NCI-H524 (cell line): Measurements from ENCODE around the gene RBMS2.
"Not testable (repeated sequence)": the region's sequence is repeated elsewhere in the genome, so short reads cannot be mapped to it uniquely, and the experiment has no call there.

Experiments used
- DNase-seq, 2 experiments: peaks; one replicate each; lab custom pipeline; 2025; lab: John Stamatoyannopoulos, UW

Gene RBMS2, protein sequence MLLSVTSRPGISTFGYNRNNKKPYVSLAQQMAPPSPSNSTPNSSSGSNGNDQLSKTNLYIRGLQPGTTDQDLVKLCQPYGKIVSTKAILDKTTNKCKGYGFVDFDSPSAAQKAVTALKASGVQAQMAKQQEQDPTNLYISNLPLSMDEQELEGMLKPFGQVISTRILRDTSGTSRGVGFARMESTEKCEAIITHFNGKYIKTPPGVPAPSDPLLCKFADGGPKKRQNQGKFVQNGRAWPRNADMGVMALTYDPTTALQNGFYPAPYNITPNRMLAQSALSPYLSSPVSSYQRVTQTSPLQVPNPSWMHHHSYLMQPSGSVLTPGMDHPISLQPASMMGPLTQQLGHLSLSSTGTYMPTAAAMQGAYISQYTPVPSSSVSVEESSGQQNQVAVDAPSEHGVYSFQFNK

DNA sequence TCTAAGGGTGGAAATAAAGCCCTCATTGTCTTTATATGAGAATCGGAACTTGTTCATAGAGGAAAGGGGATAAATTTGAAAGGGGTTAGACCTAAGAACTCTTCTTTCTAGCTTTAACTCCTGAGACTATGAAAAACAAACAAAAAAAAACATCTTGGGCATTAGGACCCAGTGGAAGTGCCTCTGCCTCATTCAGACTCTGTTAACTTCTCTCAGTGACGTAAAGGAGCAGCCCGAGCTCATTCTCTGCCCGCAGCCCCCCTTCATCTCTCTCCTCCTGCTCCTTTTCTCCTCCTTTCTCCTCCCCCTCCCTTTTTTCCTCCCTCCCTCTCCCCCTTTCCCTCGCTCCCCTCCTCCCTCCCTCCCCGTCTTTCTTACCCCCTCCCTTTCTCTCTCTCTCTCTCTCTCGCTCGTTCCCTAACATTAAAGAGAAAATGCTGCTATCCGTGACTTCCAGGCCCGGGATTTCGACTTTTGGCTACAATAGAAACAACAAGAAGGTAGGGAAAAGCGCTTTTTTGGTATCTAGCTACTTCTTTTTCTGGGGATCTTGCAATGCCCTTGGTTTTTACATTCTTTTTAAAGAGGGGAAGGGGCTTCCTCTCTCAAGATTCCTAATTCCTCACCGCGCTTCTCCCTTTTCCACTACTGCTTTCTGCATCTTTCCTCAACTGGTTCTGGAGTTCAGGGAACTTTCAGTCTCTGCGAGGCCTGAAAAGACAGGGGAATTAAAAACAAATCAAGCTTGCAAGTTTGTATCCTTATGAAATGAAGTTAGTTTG is at the start of gene RBMS2:
TSS of gene RBMS2 (plus strand) at position 231 of the 782 bp plus-strand sequence. CDS start at position 435, 204 bp downstream.
- DNase-seq, result peak; percentile 57 to 62

DNA sequence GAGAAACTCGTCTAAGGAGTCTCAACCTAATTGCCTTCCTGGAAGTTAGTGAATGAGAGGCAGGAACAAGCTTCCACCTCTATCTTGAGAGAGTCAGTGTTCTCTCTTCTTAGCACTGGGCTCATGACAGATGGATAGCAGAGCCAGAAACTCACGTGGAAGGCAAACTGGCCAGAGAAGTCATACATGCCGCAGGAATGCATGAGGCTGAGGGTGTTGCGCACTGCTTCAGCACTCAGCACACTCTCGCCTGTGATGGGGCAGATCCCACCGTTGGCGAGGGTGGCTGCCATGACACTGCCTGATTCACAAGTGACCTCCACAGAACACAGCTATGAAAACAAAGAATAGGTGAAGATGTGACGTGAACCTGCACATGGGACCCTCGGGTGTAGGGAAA is 47.2 kb upstream of the RBMS2 start:
- DNase-seq, result no peak

DNA sequence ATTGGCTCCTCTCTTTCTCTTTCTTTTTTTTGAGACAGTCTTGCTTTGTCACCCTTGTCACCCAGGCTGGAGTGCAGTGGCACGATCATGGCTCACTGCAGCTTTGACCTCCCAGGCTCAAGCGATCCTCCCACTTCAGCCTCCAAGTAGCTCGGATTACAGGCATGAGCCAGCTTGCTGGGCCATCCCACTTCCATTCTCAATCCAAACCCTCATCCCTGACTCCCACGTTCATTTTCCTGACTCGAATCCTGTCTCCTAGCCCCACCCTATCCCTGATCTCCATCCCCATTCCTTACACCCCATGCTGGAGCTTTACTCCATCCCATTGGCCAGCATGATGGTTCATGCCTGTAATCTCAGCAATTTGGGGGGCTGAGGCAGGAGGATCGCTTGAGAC is 45.5 kb upstream of the RBMS2 start:
- DNase-seq, result no peak

DNA sequence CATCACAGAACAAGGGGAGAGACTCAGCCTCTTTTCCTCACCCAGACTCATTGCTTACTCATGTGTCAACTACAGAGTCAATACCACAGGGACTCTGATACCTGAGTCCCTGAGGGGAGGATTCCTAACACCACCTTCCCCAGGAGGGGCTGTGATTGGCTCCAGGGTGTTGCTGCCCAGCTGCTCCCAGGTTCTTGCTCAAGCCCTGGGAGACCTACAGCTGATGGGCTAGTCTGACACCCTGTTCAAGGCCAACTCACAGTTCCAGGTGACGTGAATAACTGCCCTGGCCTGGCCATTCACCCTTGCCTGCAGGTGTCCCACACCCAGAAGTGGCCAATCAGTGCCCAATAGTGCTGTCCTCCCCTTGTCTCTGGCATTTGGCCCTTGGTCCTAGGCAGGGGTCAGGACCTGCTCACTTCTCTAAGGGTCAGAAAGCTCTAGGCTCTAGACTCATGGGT is 44.6 kb upstream of the RBMS2 start:
- no peak for DNase-seq

DNA sequence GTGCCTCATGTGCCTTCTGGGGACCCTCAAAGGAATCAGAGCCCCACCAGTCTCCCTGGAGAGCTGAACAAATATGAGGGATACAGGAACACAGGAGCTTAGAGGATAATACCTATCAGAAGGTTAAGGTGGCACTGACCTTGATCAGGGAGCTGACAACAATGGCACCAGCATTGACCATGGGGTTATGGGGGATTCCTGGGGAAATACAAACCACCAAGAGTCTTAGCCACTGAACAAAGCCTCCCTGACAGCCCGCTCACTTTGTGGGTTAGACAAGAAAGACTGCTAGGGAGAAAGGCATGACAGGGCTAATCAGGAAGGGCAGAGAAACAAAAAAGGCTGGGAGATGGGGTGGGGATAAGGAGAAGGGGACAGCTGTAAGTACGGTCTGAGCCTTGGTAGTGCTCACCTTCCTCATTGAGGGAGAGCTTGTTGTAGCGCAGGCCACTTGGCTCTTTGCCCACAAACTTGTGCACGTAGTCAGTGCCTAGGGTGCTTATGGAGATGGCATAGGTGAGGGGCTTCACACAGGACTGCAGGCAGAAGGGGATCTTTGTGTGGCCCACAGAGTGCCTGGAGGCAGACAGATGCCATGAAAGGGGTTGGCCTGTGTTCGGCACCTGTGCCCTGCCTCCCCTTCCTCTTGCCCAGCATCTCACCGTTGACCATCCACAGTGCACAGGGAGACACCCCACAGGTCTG is 43.9 kb upstream of the RBMS2 start:
- no peak for DNase-seq

DNA sequence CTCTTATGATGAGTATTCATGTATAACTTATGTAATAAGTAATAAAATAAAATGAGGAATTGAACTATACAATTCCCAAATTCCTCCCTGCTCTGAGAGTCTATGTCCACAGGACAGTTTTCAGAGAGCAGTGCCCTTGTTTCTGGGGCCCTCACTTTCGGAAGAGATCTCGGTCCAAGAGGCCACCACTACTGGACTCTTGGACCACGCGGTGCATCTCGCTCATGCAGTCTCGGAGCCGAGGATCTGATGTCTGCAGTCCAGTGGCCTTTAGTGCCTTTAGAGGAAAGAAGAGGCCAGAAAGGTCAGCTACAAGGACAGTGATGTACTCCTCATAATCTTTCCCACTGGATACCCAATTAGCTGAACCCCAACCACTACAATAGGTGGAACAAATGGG is 42.0 kb upstream of the RBMS2 start:
- DNase-seq, result no peak

DNA sequence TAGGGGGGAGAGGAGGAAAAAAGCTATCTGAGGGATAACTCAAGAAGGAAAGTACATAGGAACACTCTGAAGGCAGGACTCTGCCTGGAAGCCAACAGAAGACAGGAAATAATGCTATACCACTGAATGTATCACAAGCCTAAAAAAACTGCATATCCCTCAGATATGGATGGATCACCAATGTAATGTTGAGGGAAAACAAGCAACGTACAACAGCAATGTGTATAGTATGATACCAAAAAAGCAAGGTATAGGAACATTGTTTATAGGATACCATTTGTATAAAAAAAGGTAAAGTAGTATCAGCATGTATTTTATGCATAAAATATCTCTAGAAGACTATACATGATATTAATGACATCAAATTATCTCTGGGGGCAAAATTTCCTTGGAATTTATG is 37.1 kb upstream of the RBMS2 start:
- no peak for DNase-seq

DNA sequence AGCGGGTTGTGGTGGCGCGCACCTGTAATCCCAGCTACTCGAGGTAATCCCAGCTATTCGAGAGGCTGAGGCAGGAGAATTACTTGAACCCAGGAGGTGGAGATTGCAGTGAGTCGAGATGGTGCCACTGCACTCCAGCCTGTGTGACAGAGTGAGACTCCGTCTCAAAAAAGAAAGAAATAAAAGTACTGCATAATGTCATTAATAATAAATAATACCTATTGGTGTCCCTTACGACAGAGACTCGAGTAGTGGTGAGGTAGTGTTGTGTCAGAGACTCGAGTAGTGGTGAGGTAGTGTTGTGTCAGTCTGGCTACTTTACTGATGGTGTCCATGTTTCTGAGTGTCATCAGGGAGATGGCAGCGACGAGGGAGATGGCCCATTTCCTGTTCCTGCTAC is 34.9 kb upstream of the RBMS2 start:
- no peak for DNase-seq

DNA sequence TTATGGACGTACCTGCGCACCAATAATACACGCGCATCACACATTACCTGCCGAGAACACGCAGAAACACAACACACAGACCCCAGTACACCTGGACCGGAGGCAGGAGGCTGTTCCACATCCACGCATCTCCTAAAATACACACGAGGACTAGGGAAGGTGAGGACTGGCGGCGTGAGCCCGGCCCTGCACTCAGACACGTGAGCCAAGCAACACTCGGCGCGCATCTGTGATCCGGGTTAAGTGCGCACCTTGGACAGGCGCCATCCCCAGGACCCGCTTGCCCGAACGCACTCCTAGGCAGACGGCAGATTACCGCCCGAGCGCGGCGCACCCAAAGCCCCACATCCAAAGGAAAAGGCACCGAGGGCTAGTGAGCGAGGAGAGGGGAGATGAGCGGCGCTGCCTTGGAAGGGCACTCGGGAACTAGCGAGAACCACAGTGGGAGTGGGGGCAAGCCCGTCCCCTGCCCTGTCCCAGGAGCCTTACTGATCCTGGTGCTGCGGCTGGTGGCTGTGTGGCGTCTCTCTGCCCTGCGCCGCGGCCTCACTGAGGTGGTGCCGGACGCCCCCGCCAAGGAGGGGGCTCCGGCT is 34.1 kb upstream of the RBMS2 start:
- DNase-seq, result peak; percentile 42 to 74

DNA sequence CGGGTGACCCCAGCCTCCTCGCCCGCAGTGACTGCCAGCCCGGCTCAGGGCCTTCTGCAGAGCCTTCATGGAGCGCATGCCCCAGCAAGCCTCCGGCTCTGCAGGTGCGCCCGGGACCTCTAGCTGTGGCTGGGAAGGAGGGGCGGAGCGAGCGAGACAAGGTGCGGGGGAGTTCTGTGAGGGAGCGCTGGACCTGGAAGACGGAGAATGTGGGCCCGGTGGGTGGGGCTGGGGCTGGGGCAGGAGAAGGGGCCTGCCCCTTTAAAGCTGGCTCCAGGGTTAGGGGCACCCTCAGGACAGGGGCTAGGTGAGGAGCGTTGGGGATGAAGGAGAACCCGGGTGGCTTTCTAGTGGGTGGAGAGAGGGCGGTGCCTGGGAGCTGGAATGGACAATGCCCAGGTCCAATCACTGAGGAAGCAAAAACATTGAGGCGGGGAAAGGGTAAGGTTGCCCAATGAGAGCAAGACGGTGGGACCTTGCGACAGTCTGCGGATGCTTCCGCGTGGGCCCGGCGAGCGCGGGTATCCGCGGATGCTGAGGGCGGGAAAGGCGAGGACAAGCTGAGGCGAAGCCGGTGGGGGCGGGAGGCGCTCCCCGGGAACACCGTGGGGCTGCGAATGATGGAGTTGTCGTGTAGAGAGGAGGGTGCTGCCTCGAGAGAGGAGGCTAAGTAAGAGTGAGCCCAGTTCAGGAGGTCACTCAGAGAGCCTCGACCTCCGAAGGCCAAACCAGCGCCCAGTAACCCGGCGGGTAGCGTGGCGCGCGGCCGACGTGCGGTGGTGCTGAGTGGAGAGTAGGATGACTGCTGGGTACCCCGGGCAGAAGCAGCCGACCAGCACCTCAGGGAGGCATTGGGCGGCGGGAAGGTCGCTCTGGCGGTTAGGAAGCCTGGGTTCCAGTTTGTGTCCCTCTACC is 33.3 kb upstream of the RBMS2 start, which contains the start of gene GLS2:
TSS of gene GLS2 (minus strand) at position 121 of the 915 bp plus-strand sequence. CDS start at position 78, 43 bp downstream.
- DNase-seq, result peak; percentile 59 to 69

DNA sequence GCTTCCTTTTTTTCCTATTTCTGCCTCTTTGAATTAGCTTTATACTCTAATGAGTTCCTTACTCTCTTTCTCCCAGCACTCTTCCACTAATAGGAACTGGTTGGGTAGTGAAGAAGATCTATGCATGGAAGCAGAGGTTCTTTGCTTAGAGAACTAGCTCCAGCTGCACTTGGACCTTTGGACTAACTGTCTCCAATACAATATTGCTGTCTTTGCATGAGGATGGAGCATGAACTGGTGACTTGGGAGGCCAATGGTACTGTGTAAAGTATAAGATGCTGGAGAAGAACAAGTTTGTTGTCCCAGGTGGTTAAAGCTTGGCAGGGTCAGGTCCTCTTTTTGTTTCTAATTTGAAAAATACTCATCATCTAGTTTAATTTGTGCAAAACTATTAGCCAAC is 31.3 kb upstream of the RBMS2 start:
- peak in 1 of 2 experiments; percentile 29 for DNase-seq

DNA sequence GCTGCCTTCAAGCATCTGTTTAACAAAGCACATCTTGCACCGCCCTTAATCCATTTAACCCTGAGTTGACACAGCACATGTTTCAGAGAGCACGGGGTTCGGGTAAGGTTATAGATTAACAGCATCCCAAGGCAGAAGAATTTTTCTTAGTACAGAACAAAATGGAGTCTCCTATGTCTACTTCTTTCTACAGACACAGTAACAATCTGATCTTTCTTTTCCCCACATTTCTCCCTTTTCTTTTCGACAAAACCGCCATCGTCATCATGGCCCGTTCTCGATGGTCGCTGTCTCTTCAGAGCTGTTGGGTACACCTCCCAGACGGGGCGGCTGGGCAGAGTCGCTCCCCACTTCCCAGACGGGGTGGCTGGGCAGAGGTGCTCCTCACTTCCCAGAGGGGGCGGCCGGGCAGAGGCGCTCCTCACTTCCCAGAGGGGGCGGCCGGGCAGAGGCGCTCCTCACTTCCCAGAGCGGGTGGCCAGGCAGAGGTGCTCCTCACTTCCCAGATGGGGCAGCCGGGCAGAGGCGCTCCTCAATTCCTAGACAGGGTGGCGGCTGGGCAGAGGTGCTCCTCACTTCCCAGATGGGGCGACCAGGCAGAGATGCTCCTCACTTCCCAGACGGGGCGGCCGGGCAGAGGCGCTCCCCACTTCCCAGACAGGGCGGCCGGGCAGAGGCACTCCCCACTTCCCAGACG is 28.1 kb upstream of the RBMS2 start:
- peak in 1 of 2 experiments; percentile 28 for DNase-seq

DNA sequence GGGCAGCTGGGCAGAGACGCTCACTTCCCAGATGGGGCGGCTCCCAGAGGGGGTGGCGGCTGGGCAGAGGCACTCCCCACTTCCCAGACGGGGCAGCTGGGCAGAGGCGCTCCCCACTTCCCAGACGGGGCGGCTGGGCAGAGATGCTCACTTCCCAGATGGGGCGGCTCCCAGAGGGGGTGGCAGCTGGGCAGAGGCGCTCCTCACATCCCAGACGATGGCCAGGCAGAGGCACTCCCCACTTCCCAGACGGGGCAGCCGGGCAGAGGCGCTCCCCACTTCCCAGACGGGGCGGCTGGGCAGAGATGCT is 27.6 kb upstream of the RBMS2 start:
- not testable (repeated sequence) for DNase-seq

DNA sequence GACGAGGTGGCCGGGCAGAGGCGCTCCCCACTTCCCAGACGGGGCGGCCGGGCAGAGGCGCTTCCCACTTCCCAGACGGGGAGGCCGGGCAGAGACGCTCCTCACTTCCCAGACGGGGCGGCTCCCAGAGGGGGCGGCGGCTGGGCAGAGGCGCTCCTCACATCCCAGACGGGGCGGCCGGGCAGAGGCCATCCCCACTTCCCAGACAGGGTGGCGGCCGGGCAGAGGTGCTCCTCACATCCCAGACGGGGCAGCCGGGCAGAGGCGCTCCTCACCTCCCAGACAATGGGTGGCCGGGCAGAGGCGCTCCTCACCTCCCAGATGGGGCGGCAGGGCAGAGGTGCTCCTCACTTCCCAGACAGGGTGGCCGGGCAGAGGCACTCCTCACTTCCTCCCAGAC is 27.1 kb upstream of the RBMS2 start:
- not testable (repeated sequence) for DNase-seq

DNA sequence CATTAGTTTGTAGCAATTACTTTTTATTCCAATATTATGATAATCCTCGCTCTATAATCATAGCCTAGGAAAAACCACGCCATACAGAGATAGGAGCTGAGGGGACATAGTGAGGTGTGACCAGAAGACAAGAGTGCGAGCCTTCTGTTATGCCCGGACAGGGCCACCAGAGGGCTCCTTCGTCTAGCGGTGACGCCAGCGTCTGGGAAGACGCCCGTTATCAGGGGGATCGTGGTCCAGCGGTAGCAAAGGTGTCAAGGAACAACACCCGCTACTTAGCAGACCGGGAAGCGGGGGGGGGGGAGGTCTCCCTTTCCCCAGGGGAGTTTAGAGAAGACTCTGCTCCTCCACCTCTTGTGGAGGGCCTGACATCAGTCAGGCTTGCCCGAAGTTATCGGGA is 24.9 kb upstream of the RBMS2 start:
- peak in 1 of 2 experiments; percentile 32 for DNase-seq

DNA sequence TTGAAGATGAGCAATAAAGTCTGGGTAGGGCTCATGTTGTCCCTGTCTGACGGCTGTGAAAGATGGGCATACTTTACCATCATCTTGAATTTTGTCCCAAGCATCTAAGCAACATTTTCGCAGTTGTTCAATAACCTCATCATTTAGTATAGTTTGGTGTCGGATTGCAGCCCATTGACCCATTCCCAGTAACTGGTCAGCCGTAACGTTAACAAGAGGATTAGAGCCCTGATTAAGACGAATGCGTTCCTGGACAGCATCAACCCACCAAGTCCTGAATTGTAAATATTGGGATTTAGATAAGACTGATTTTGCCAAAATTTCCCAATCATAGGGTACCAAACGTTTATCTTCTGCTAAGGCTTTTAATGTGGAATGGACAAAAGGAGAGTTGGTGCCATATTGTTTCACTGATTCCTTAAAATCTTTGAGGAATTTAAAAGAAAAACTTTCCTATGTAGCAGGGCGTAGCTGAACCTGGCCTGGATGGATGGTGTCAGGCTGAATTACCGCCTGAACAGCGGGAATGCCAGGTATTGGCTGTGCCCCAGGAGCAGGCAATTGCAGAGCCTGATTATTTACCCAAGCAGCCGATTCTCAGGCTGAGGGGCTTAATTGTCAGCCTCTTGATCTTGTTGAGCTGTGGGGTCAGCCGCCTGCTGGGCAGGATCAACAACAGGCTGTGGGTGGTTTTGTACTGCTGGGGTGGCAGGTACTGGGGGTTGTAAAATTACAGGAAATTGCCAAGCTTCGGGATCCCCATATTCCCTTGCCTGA is 23.3 kb upstream of the RBMS2 start:
- not testable (repeated sequence) for DNase-seq

DNA sequence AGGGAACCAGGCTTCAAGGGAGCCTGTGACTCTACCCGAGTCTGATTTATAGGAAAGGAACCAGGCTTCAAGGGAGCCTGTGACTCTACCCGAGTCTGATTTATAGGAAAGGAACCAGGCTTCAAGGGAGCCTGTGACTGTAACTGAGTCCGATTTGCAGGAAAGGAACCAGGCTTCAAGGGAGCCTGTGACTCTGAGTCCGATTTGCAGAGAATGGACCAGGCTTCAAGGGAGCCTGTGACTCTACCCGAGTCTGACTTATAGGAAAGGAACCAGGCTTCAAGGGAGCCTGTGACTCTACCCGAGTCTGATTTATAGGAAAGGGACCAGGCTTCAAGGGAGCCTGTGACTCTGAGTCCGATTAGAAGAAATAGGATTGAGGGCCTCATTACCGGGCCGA is 22.2 kb upstream of the RBMS2 start:
- not testable (repeated sequence) for DNase-seq

DNA sequence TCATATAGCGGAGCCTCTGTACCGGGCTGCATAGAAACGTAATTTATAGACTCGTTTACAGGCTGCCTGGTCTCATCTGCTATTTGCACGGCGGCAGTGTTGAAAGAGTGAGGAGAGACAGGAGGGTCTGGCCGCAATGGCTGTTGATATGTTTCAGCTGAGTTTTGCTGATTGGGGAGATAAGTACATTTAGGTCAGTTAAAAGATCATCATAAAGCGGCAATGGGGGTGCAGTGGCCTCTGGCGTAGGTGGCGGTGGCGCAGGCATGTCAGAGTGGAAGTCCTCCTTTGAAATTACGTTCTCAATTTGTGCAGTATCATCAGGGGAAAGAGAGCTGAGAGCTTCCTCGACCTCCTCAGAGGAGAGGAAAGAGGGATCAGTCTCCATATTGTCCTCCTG is 21.7 kb upstream of the RBMS2 start:
- not testable (repeated sequence) for DNase-seq

DNA sequence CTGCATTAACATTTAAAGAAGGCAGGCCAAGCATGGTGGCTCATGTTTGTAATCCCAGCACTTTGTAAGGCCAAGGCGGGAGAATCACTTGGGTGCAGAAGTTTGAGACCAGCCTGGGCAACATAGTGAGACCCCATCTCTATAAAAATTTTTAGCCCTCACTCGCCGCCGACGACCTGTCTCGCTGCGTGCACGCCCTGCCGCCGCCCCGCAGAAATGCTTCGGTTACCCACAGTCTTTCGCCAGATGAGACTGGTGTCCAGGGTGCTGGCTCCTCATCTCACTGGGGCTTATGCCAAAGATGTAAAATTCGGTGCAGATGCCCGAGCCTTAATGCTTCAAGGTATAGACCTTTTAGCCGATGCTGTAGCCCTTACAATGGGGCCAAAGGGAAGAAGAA is 10.8 kb upstream of the RBMS2 start:
- no peak for DNase-seq

DNA sequence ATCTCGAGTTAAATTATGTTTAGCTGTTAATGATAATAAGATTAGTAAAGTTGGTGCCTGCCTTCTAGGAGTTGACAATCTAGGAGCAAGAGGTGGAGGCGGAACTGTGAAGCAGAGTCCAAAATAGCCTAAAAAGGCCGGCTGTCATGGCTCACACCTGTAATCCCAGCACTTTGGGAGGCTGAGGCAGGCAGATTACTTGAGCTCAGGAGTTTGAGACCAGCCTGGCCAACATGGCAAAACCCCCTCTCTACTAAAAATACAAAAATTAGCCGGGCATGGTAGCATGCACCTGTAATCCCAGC is 7.7 kb upstream of the RBMS2 start:
- not testable (repeated sequence) for DNase-seq
